NOMO-1 treated with dmso at 0.1 percent for 144 hours (cell line): ENCODE results near the gene PLA2G4A.
A peak's percentile ranks its signal among the peaks of the same experiment; 100 is the strongest.

Source experiments
- DNase-seq: peaks from one replicate; lab custom pipeline; 2025; ENCODE audit not compliant: unreplicated experiment; lab: John Stamatoyannopoulos, UW

The PLA2G4A gene

DNA sequence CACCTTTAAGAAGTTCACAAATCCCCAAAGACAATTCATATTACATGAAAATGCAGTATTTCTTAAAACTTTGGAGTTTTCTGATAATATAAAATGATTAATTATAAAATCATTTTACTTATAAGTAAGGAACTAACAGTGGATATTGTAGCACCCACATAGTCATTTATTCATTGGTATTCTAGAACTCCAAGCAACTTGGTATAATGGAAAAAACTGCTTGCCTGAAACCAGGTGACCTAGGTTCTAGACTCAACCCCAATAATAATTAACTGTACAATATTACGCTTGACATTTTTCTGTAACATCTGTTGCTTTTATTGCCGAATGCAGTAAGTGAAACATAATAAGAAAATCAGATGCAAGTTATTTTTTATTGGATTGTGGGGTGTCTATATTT is 2.4 kb downstream of the PLA2G4A start:
- no peak for DNase-seq

DNA sequence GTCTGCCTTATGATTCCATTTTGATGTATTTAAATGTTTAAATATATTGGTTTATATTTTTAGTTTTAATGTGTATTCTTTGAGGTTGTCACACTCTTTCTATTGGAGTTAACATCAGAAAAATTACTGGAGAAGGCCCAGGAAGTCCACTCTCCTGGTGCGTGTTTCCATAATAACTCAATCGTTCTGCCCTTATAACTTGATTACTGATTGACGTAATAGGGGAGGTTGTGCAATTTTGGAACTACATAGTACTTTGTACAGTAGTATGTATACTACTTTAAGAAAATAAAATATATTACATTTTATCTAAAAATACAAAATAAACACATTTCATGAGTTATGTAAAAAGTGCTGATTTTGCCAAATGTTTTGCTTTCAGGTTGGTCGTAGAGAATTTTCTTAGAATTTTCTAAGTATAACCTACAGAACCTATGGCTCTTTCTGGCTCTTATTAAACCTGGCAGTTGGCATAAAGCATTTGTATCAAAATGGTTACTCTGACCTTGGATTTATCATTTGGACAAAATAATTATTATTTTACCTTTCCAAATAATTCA is 5.7 kb downstream of the PLA2G4A start:
- DNase-seq, result no peak

DNA sequence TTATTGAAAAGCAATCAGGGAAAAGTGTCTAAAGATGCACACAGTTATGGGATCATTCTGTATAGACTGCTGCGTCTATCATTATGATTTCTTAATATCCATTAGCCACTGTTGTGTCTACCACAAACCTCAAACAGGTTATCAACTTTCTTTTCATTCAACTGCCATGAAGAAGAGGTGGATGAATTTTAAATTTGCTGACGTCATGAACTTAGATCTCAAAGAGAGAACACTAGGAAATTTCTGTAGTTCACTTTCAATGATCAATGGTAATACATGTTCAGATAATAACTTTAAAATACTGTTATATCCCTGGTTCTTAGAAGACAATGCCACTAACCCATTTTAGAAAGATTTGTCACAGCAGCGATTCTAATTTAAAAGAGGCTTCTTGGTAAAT is 6.7 kb downstream of the PLA2G4A start:
- no peak for DNase-seq

DNA sequence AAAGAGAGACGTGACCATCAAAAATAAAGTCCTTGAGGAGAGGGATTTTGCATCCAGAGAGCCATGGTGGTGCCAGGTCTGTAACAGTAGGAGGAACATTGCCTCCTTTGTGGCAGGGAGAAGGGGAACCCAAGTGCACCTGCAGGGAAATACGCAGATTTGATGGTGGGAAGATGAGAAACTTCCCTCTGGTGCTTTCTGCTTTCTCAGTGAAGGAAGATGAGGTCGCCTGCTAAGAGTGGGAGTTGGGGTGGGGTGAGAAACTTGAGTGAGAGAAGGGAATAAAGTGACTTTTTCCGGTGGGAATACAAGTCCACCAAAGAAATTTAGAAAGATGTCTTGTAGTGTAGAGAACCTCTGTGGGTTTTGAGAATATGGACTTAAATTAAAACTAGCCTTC is 9.1 kb downstream of the PLA2G4A start:
- no peak for DNase-seq

DNA sequence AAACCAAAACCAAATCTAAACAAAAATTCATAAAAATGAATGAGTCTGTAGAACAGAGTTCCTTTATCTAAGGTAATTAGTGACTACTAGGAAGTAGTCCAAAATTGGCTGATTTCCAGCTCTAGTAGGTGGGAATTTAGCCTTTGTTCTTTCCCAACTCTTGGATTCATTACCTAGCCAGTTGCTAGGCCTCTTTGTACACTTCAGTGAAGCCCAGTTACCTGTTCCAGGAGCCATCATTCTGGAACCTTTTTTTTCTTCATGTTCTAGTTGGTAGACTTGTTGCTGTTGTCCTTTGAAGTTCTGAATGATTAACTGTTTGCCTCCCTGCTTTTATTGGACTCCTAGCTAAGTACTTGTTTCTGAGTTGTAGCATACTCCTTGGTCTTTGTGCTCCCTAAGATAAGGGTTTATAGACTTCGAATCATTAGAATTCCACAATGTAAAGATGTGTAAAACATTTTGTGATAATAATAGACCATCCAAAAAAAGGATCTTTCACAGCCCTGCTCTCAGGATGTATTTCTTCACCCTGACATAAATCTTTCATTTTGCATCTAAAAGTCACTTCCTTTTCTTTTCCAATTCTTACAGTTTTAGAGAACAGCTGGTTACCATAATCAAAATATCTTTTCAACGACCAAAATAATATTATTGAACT is 9.8 kb downstream of the PLA2G4A start:
- DNase-seq, result peak; percentile 62

DNA sequence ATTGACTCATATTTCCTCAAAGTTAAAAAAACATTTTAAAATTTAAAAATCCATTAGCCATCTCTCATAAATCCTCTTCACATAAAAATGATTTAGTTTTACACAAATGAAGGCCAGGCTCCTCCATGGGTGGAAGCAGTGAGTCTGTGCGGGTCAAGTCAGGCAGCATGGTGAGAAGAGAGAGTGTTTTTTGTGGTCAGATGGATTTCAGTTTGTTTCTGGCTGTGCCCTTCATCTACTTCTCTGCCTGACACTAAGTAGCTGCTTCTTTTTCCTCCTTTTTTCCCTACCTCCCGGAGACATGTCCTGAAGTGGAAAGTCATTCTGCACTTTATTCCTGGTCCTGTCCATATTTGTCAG is 10.3 kb downstream of the PLA2G4A start:
- peak; percentile 62 for DNase-seq

DNA sequence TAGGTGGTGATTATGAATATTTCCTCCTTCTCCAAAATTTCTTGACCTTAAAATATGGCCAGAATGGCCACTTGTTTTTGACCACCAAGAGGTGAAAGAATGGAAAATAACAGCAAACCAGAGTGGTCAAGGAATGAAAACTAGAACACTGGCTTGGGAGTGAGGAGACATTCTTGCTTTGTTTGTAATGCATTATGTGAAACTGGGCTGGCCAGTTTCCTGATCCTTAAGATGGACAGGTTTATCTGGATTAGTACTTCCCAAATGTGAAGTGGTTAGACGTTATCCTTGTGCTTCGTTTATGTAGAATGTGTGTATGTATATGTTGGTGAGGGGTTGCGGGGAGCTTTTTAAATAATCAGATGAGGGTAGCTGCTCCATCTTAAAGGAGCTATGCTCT is 12.8 kb downstream of the PLA2G4A start:
- DNase-seq, result no peak

DNA sequence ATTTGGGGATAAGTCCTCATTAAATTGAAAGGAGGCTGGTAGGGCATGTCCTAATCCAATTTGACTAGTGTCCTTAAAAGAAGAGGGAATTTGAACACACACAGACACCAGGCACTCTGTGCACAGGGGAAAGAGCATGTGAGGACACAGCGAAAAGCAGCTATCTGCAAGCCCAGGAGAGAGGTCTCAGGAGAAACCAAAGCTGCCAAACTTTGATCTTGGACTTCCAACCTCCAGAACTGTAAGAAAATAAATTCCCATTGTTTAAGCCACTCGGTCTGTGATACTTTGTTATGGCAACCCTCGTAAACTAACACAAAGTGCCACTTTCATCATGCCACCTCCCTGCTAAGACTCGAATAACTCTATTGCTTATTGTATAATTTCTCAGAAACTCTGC is 13.8 kb downstream of the PLA2G4A start:
- no peak for DNase-seq

DNA sequence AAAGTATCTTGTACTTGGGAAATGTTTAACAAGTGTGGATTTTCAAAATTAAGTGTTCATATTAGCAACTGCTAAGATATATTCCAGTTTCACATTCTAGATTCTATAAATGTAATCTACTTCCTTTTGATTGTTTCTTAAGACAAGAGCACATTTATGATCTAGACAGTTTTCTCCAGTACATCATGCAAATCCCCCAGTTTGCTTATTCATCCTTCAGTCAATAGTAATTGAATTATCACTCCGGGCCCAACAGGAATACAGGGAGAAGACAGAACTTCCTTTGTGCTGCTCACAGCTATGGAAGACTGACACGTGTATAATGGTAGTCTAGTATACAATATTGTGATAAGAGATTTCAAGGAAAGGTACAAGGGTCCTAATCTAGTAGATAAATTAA is 14.5 kb downstream of the PLA2G4A start:
- no peak for DNase-seq

DNA sequence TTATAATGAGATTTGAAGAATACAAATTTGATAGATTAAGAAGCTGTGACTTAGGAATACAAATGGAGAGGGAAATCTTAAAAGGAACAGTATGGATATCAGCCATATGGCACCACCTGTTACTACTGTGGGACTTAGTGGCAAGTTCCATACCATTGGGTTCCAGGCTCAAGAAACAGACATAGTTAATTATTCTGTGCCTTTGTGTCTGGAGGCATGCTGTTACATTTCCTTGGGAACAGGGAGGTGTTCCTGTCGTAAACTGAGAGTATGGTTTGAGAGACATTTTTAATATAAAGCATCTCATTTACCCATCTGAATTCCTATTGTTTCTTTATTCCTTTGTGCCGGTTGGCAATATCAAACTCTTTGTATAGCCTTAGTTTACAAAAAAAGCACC is 15.2 kb downstream of the PLA2G4A start:
- DNase-seq, result no peak

DNA sequence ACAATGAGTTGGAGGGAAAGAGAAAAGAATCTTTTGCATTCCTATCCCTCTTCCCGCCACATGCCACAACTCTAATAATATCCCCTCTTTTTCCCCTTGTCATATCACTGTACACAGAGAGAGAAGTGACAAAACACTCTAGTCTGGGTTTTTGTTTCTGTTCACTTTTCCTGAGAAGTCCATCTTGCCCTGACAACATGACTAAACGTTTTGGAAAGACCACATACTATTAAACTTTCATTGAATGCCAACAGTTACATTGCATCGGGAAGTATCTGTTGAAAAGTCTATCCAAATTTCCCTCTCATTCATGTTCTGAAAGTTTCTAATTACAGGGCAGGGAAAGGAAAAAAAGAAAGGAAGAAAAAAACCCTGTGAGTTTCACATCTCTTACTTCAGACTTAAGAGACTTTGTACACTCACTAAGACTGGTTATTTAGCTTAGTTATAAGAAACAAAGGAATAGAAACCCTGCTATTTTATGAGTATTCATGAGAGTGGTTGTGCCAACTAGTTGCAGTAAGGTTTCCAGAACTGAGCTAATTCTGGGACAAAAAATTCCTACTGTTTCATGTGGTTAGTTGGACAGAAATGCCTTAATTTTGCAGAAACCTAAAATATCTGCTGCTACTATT is 16.9 kb downstream of the PLA2G4A start:
- DNase-seq, result no peak

DNA sequence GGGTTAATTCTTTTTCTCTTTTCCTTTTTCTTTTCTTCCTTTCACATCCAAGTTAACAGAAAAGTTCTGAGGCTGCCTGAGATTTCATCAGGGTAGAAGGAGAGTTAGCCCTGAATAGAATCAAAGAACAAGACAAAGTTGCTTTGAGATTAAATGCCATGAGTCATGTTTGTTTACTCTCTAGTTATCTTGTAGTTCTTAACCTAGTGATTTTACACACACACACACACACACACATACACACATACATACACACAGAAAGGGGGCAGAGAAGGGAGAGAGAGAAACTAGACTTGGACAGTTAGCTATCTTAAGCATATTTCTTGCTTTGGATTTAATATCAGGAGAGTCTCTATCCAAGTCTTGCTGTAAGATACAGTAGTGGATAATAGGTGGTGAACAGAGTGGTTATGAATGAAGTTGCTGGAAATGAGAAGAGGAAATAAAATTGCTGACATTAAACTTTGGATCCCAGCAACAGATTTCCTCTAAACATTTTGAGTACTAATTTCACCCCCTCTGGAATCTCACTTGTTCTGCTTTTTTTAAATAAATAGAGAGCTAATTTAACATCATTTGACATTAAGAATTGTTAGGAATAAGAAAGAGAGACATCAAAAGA is 19.9 kb downstream of the PLA2G4A start:
- no peak for DNase-seq

DNA sequence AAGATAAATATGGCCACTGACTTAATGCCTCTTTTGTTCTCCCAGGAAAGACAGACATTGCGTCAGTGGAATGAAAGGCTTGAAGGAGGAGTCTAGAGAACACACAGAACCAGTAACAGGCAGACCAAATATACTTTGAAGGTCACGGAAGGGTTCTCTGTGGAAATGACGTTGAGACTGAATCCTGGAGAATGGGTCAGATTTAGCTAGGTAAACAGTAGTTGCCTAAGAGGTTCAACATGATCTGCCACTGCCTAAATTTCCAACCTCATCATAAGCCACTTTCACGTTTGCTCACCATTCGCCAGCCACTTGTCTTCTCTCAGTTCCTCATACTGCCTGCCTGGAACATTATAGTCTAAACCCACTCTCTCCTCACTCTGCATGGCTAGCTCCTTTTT is 20.5 kb downstream of the PLA2G4A start:
- DNase-seq, result peak; percentile 70

DNA sequence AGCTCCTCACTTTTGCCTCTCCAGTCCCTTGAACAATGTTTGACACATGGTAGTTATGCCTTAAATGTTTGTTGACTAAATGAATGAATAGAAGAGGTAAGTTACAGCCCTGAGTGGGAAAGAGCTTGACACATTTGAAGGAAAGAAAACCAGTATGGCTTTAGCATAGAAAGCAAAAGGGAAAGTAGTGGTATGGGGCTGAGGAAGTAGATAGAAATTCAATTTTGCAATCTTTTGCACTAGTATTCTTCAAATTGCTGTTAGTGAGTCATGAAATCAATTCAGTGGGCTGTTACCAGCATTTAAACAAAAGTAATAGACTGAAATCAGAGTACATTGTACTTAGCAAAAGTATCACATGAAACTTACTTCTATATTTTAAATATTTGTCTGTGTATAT is 21.1 kb downstream of the PLA2G4A start:
- peak; percentile 79 for DNase-seq

DNA sequence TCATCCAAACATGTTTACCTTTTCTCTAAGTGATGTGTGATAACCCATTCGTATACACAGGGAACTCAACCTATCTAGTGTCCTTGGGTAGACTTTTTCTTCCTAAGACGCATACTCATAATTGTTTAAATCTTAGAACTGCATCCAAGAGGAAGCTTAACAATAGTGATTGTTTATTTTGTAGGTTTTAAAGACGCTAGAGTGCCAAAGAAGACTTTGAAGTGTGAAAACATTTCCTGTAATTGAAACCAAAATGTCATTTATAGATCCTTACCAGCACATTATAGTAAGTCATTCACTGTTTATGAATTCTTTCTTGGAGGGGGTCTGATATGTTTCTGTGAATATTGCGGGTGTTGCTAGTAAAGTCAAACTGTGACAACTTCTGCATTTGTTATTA is 25.4 kb downstream of the PLA2G4A start:
- DNase-seq, result no peak

DNA sequence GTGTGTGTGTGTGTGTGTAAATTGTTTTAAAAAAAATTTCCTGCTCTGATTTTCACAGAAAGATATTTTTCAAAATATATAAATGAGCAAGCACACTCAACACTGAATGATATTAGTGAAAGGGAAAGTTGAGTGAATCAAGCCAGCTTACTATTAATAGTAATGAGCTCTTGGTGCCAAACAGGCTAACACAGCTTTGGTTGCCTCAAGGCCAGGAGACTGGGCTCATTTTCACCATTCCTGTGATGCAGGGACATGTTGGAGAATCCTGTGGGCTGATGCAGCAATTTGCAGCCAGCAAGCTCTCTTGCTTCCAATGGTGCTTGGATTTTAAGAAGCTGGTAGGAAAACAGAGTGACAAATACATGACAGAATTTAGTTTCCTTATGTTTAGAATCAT is 30.2 kb downstream of the PLA2G4A start:
- no peak for DNase-seq

DNA sequence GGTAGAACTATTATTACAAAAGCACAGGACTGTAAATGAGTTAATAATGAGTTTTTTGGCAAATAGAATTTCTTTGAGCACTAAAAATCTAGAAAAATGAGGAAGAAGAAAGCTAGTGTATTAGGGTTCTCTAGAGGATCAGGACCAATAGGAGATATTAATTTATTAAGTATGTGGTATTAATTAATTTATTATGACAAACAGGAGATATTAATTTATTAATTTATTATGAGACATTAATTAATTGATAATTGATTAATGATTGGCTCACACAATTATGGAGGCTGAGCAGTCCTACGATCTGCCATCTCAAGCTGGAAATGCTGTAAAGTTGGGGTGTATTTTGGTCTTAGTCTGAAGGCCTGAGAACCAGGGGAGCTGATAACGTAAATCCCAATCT is 31.2 kb downstream of the PLA2G4A start:
- no peak for DNase-seq

DNA sequence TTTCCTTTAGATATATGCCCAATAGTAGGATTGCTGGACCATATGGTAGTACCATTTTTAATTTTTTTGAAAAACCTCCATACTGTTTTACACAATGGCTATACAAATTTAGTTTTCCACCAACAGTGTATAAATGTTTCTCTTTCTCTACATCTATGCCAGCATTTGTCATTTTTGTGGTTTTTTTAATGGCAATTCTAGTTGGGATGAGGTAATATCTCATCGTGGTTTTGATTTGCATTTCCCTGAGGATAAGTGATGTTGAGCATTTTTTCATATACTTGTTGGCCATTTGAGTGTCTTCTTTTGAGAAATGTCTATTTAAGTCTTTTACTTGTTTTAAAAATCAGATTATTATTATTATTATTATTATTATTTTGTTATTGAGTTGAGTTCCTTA is 35.5 kb downstream of the PLA2G4A start:
- DNase-seq, result no peak

DNA sequence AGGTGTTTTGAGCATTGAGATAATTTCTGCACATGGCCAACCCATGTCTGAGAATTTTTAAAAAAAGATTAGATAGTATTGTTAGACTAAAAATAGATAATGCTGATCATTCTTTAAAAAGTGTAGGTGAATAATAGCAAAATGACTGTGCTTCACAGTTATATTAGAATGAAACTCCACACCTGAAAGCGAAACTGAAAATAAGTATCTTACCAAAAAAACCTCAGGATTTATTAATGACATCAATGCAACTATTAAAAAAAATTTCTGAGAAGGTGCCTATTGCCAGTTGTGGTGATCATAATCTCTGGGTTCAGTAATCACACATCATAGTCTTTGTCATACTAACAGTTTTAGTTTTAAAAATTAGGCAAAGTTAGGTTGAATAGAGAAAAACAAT is 36.5 kb downstream of the PLA2G4A start:
- DNase-seq, result no peak

DNA sequence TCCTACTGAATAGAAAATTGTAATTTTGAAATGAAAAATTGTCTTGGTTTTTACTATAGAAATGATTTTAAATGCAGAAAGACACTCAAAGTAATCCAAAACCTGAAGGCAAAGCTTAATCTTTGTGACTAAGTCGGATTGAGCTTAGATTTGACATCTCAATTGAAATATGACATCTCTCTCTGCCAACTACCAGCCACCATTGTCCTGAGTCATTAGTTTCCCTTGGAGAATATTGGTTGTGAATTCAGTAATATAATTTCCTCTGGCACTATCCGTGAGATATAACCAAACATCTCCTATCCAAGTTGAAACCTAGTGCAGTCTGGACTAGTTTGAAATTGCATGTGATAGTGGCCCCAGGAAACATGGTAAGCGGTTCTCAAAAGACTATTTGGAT is 37.1 kb downstream of the PLA2G4A start:
- DNase-seq, result no peak

DNA sequence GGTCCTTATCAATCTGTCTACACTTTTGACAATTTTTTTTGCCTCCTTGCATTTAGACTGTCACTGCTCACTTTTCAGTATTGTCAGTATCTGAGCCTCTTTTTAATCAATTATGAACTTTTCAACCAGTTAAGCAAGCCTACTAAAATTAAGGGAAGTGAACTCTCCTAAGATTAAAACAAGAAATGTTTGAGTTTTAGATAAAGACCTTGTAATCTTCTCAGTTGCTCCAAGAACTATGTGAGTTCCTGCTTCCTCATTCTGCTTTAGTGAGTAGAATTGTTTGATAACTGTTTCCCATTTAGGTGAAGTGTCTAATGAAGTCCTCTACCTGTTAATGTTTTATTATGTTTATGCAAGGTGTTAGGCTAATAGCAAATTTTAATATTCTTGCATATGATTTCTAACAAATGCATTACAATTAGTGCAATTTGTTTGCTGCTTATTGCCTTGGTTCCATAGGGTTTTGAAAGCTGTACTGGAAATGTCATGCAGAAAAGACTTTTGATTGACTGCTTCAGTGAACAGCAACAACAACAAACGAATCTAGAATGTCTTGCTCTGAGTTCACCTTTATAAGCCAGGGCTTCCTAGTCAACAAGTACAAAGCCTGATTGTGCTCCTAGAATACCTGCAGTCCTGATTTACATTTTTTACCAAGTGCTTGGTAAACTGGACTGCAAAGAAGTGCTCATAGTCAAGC is 40.9 kb downstream of the PLA2G4A start:
- DNase-seq, result no peak

DNA sequence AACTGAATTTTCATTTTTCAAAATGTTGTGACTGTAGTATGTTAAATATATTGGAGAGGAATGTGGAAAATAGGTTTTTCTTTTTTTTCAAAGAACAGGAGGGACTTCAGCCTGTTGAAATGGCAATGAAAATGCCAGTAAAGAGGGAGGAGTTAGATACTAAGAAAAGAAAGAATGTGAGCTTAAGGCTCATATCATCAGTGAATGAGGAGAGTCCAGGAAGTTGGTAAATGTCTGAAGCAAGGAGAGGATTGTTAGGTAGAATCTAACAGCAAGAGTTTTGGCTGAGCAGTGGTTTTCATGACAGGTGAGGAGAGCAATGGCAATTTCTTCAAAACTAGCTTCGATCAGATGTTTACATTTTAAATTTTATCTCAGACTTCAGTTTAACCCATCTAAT is 43.0 kb downstream of the PLA2G4A start:
- DNase-seq, result no peak
